HEK293 (cell line): ENCODE results near the gene EXD3.
A peak's percentile ranks its signal among the peaks of the same experiment; 100 is the strongest.

Experiments used
- KLF16 ChIP-seq: fragments of 450-650 bp; formaldehyde crosslinking; IDR thresholded peaks from 2 replicates; pipeline ENCODE4 v1.5.1; 2017; ENCODE audit warnings: missing biosample characterization, missing genetic modification characterization
- SCRT1 ChIP-seq: fragments of 450-650 bp; formaldehyde crosslinking; IDR thresholded peaks from 2 replicates; pipeline ENCODE4 v1.5.1; 2016; ENCODE audit warnings: missing biosample characterization, missing genetic modification characterization, borderline replicate concordance
- SCRT2 ChIP-seq: fragments of 450-650 bp; formaldehyde crosslinking; IDR thresholded peaks from 2 replicates; pipeline ENCODE4 v1.5.1; 2016; ENCODE audit warnings: missing biosample characterization, missing genetic modification characterization
- SP3 ChIP-seq: fragments of 450-650 bp; formaldehyde crosslinking; IDR thresholded peaks from 2 replicates; pipeline ENCODE4 v1.5.1; 2016; ENCODE audit warnings: missing biosample characterization, missing genetic modification characterization
- SP7 ChIP-seq: fragments of 450-650 bp; formaldehyde crosslinking; IDR thresholded peaks from 2 replicates; pipeline ENCODE4 v1.5.1; 2016; ENCODE audit warnings: missing biosample characterization, missing genetic modification characterization
- ZNF16 ChIP-seq: fragments of 450-650 bp; formaldehyde crosslinking; IDR thresholded peaks from 2 replicates; pipeline ENCODE4 v1.5.1; 2016; ENCODE audit warnings: low read depth, missing biosample characterization, missing genetic modification characterization
- ZNF174 ChIP-seq: fragments of 450-650 bp; formaldehyde crosslinking; IDR thresholded peaks from 2 replicates; pipeline ENCODE4 v1.5.0; 2017; ENCODE audit warnings: missing biosample characterization, mild to moderate bottlenecking, missing genetic modification characterization
- ZNF211 ChIP-seq: fragments of 450-650 bp; formaldehyde crosslinking; IDR thresholded peaks from 2 replicates; pipeline ENCODE4 v1.5.1; 2016; ENCODE audit warnings: low read depth, missing biosample characterization, missing genetic modification characterization
- ZNF266 ChIP-seq: fragments of 450-650 bp; formaldehyde crosslinking; IDR thresholded peaks from 2 replicates; pipeline ENCODE4 v1.5.1; 2016; ENCODE audit warnings: missing biosample characterization, missing genetic modification characterization, low read depth
- ZNF341 ChIP-seq: fragments of 450-650 bp; formaldehyde crosslinking; IDR thresholded peaks from 2 replicates; pipeline ENCODE4; 2016; ENCODE audit warnings: low read depth, missing biosample characterization, missing genetic modification characterization
- ZNF366 ChIP-seq: fragments of 450-650 bp; formaldehyde crosslinking; conservative IDR thresholded peaks from 2 replicates; pipeline ENCODE4 v1.5.1; 2016; ENCODE audit warnings: missing biosample characterization, missing genetic modification characterization
- ZNF549 ChIP-seq: fragments of 450-650 bp; IDR thresholded peaks from 2 replicates; pipeline ENCODE4 v1.5.1; 2018; ENCODE audit warnings: missing biosample characterization, missing genetic modification characterization, mild to moderate bottlenecking, inconsistent platforms, moderate library complexity
- ZNF555 ChIP-seq: fragments of 450-650 bp; formaldehyde crosslinking; conservative IDR thresholded peaks from 2 replicates; pipeline ENCODE4 v1.5.1; 2017; ENCODE audit warnings: missing biosample characterization, mild to moderate bottlenecking, missing genetic modification characterization, inconsistent platforms
- ZNF610 ChIP-seq: fragments of 450-650 bp; formaldehyde crosslinking; IDR thresholded peaks from 2 replicates; pipeline ENCODE4 v1.5.1; 2016; ENCODE audit warnings: missing biosample characterization, missing genetic modification characterization, borderline replicate concordance
- ZNF660 ChIP-seq: fragments of 450-650 bp; IDR thresholded peaks from 2 replicates; pipeline ENCODE4 v1.5.1; 2018; ENCODE audit warnings: missing biosample characterization, mild to moderate bottlenecking, missing genetic modification characterization
- ZNF776 ChIP-seq: fragments of 450-650 bp; formaldehyde crosslinking; IDR thresholded peaks from 2 replicates; pipeline ENCODE4 v1.5.0; 2017; ENCODE audit warnings: missing biosample characterization, missing genetic modification characterization, borderline replicate concordance
- TF ChIP-seq, protein P1 (sequence below): fragments of 450-650 bp; formaldehyde crosslinking; IDR thresholded peaks from 2 replicates; pipeline ENCODE4 v1.5.1; 2017; ENCODE audit warnings: missing biosample characterization, missing genetic modification characterization
- TF ChIP-seq, protein P2 (sequence below): fragments of 450-650 bp; formaldehyde crosslinking; IDR thresholded peaks from 2 replicates; pipeline ENCODE4 v1.5.1; 2016; ENCODE audit warnings: missing biosample characterization, missing genetic modification characterization
- TF ChIP-seq, protein P3 (sequence below): fragments of 450-650 bp; formaldehyde crosslinking; conservative IDR thresholded peaks from 2 replicates; pipeline ENCODE4 v1.5.1; 2016; ENCODE audit warnings: low read depth, missing biosample characterization, missing genetic modification characterization
- TF ChIP-seq, protein P4 (sequence below): fragments of 450-650 bp; formaldehyde crosslinking; IDR thresholded peaks from 2 replicates; pipeline ENCODE4 v1.5.1; 2016; ENCODE audit warnings: missing biosample characterization, missing genetic modification characterization
- TF ChIP-seq, protein P5 (sequence below): fragments of 450-650 bp; formaldehyde crosslinking; IDR thresholded peaks from 2 replicates; pipeline ENCODE4 v1.5.1; 2017; ENCODE audit warnings: missing biosample characterization, missing genetic modification characterization
- TF ChIP-seq, protein P6 (sequence below): fragments of 450-650 bp; formaldehyde crosslinking; IDR thresholded peaks from 2 replicates; pipeline ENCODE4 v1.5.1; 2016; ENCODE audit warnings: missing biosample characterization, missing genetic modification characterization
- TF ChIP-seq, protein P7 (sequence below): fragments of 450-650 bp; formaldehyde crosslinking; IDR thresholded peaks from 2 replicates; pipeline ENCODE4 v1.5.1; 2016; ENCODE audit warnings: missing biosample characterization, missing genetic modification characterization

The EXD3 gene

DNA sequence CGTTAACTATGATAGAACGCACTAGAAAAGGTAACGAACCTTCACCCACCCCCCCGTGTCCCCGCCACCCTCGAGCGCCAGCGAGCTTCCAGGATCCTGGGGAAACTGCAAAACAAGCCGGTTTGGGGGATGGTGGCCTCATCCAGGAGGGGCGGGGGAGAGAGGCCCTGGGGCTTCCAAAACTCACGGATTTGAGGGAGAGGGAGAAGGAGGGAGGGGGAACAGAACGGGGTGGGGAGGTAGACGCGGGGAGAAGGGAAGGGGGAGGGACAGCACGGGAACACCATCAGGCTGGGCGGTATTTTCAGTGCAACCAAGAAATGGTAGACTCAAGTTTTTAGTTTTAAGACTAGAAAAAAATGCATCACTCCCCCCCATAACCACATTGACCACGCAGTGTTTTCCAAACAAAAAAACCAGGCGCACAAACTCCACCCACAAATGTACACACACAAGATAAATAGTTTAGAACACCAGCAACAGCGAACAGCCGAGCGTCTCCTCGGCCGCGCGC, 122.3 kb downstream of the EXD3 start (continued):
- TF ChIP-seq, protein P1, sequence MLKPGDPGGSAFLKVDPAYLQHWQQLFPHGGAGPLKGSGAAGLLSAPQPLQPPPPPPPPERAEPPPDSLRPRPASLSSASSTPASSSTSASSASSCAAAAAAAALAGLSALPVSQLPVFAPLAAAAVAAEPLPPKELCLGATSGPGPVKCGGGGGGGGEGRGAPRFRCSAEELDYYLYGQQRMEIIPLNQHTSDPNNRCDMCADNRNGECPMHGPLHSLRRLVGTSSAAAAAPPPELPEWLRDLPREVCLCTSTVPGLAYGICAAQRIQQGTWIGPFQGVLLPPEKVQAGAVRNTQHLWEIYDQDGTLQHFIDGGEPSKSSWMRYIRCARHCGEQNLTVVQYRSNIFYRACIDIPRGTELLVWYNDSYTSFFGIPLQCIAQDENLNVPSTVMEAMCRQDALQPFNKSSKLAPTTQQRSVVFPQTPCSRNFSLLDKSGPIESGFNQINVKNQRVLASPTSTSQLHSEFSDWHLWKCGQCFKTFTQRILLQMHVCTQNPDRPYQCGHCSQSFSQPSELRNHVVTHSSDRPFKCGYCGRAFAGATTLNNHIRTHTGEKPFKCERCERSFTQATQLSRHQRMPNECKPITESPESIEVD: peak; percentile 40; the same call in 1 of the 2 replicates
- TF ChIP-seq ZNF211 (no peak), SCRT2 (tag by site-specific recombination) (no peak), ZNF174 (no peak), ZNF555 (tag by site-specific recombination) (no peak), ZNF776 (no peak), ZNF16 (tag by site-specific recombination) (no peak), SCRT1 (tag by site-specific recombination) (no peak), ZNF549 (tag by site-specific recombination) (no peak), ZNF341 (peak; percentile 94), ZNF266 (tag by site-specific recombination) (no peak), SP7 (tag by site-specific recombination) (0 out of 2 replicates have a peak, but pooled peaks have one; percentile 12), ZNF610 (no peak), ZNF366 (tag by site-specific recombination) (peak; percentile 71), SP3 (tag by site-specific recombination) (peak; percentile 42; the same call in 1 of the 2 replicates), KLF16 (tag by site-specific recombination) (peak; percentile 21; the same call in 1 of the 2 replicates), ZNF660 (peak; percentile 89)
- TF ChIP-seq, protein P2, sequence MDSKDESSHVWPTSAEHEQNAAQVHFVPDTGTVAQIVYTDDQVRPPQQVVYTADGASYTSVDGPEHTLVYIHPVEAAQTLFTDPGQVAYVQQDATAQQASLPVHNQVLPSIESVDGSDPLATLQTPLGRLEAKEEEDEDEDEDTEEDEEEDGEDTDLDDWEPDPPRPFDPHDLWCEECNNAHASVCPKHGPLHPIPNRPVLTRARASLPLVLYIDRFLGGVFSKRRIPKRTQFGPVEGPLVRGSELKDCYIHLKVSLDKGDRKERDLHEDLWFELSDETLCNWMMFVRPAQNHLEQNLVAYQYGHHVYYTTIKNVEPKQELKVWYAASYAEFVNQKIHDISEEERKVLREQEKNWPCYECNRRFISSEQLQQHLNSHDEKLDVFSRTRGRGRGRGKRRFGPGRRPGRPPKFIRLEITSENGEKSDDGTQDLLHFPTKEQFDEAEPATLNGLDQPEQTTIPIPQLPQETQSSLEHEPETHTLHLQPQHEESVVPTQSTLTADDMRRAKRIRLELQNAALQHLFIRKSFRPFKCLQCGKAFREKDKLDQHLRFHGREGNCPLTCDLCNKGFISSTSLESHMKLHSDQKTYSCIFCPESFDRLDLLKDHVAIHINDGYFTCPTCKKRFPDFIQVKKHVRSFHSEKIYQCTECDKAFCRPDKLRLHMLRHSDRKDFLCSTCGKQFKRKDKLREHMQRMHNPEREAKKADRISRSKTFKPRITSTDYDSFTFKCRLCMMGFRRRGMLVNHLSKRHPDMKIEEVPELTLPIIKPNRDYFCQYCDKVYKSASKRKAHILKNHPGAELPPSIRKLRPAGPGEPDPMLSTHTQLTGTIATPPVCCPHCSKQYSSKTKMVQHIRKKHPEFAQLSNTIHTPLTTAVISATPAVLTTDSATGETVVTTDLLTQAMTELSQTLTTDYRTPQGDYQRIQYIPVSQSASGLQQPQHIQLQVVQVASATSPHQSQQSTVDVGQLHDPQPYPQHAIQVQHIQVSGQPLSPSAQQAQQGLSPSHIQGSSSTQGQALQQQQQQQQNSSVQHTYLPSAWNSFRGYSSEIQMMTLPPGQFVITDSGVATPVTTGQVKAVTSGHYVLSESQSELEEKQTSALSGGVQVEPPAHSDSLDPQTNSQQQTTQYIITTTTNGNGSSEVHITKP: peak; percentile 99
- TF ChIP-seq, protein P3, sequence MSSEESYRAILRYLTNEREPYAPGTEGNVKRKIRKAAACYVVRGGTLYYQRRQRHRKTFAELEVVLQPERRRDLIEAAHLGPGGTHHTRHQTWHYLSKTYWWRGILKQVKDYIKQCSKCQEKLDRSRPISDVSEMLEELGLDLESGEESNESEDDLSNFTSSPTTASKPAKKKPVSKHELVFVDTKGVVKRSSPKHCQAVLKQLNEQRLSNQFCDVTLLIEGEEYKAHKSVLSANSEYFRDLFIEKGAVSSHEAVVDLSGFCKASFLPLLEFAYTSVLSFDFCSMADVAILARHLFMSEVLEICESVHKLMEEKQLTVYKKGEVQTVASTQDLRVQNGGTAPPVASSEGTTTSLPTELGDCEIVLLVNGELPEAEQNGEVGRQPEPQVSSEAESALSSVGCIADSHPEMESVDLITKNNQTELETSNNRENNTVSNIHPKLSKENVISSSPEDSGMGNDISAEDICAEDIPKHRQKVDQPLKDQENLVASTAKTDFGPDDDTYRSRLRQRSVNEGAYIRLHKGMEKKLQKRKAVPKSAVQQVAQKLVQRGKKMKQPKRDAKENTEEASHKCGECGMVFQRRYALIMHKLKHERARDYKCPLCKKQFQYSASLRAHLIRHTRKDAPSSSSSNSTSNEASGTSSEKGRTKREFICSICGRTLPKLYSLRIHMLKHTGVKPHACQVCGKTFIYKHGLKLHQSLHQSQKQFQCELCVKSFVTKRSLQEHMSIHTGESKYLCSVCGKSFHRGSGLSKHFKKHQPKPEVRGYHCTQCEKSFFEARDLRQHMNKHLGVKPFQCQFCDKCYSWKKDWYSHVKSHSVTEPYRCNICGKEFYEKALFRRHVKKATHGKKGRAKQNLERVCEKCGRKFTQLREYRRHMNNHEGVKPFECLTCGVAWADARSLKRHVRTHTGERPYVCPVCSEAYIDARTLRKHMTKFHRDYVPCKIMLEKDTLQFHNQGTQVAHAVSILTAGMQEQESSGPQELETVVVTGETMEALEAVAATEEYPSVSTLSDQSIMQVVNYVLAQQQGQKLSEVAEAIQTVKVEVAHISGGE (tag by site-specific recombination): peak; percentile 83
- TF ChIP-seq, protein P4, sequence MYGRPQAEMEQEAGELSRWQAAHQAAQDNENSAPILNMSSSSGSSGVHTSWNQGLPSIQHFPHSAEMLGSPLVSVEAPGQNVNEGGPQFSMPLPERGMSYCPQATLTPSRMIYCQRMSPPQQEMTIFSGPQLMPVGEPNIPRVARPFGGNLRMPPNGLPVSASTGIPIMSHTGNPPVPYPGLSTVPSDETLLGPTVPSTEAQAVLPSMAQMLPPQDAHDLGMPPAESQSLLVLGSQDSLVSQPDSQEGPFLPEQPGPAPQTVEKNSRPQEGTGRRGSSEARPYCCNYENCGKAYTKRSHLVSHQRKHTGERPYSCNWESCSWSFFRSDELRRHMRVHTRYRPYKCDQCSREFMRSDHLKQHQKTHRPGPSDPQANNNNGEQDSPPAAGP (tag by site-specific recombination): peak; percentile 45; the same call in 1 of the 2 replicates
- TF ChIP-seq, protein P5, sequence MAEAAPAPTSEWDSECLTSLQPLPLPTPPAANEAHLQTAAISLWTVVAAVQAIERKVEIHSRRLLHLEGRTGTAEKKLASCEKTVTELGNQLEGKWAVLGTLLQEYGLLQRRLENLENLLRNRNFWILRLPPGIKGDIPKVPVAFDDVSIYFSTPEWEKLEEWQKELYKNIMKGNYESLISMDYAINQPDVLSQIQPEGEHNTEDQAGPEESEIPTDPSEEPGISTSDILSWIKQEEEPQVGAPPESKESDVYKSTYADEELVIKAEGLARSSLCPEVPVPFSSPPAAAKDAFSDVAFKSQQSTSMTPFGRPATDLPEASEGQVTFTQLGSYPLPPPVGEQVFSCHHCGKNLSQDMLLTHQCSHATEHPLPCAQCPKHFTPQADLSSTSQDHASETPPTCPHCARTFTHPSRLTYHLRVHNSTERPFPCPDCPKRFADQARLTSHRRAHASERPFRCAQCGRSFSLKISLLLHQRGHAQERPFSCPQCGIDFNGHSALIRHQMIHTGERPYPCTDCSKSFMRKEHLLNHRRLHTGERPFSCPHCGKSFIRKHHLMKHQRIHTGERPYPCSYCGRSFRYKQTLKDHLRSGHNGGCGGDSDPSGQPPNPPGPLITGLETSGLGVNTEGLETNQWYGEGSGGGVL (tag by site-specific recombination): peak; percentile 96
- TF ChIP-seq, protein P6, sequence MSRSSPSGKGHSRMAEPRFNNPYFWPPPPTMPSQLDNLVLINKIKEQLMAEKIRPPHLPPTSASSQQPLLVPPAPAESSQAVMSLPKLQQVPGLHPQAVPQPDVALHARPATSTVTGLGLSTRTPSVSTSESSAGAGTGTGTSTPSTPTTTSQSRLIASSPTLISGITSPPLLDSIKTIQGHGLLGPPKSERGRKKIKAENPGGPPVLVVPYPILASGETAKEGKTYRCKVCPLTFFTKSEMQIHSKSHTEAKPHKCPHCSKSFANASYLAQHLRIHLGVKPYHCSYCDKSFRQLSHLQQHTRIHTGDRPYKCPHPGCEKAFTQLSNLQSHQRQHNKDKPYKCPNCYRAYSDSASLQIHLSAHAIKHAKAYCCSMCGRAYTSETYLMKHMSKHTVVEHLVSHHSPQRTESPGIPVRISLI (tag by site-specific recombination): peak; percentile 73
- TF ChIP-seq, protein P7, sequence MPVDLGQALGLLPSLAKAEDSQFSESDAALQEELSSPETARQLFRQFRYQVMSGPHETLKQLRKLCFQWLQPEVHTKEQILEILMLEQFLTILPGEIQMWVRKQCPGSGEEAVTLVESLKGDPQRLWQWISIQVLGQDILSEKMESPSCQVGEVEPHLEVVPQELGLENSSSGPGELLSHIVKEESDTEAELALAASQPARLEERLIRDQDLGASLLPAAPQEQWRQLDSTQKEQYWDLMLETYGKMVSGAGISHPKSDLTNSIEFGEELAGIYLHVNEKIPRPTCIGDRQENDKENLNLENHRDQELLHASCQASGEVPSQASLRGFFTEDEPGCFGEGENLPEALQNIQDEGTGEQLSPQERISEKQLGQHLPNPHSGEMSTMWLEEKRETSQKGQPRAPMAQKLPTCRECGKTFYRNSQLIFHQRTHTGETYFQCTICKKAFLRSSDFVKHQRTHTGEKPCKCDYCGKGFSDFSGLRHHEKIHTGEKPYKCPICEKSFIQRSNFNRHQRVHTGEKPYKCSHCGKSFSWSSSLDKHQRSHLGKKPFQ (tag by site-specific recombination): no peak
